ENCODE measurements around the gene CIDEA. TPM values are rescaled to one million over a fixed set of nuclear protein-coding genes. Genes with fewer than 3 reads are reported as not detected.

Gene CIDEA
- total and polyA plus RNA-seq, 11 donors, result 0.35 to 17.1 (median 1.5) TPM; not detected in 3

DNA sequence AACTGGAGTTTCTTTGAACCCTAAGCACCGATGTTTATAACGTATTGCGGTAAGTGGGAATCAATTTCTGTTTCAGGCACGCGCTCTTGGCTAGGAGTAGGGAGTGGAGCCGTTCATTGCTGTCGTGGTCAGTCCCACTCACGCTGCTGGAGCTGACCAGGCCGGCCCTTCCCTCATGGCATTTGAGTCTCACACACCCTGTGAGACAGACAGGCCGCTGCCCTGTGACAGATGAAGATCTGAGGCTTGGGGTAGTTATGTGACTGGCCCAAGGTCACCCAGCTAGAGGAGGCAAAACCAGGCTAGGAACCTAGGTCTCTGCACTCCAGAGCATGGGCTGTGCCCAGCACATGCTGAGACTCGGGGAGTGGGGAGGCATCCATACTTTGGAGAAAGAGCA lies 2.9 kb upstream of the CIDEA start:
- peaks cover 0 to 32% (median 11%) of the 10 kb centered on the region in 12 donors for H3K4me1 ChIP-seq
- peaks cover 0 to 49% (median 21%) of the 10 kb centered on the region in 9 donors for H3K27me3 ChIP-seq
- H3K27ac ChIP-seq, result no peak overlapping the region
- no peak for ATAC-seq
- no peak overlapping the region for H3K4me3 ChIP-seq
- no peak for TF ChIP-seq POLR2A (IDR thresholded peaks at IDR 0.05)
- TF ChIP-seq, protein P1, sequence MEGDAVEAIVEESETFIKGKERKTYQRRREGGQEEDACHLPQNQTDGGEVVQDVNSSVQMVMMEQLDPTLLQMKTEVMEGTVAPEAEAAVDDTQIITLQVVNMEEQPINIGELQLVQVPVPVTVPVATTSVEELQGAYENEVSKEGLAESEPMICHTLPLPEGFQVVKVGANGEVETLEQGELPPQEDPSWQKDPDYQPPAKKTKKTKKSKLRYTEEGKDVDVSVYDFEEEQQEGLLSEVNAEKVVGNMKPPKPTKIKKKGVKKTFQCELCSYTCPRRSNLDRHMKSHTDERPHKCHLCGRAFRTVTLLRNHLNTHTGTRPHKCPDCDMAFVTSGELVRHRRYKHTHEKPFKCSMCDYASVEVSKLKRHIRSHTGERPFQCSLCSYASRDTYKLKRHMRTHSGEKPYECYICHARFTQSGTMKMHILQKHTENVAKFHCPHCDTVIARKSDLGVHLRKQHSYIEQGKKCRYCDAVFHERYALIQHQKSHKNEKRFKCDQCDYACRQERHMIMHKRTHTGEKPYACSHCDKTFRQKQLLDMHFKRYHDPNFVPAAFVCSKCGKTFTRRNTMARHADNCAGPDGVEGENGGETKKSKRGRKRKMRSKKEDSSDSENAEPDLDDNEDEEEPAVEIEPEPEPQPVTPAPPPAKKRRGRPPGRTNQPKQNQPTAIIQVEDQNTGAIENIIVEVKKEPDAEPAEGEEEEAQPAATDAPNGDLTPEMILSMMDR (IDR thresholded peaks at IDR 0.05), result no peak
- DNase-seq, result no peak
- WGBS, 4 donors, result 86 to 92% (median 90%) methylated on average over 11 of the region's 11 CpGs
- no peaks in the 10 kb centered on the region for H3K36me3 ChIP-seq
- no peaks in the 10 kb centered on the region for H3K9me3 ChIP-seq
- intact Hi-C loops (cut with DNase I), result no loop called here

DNA sequence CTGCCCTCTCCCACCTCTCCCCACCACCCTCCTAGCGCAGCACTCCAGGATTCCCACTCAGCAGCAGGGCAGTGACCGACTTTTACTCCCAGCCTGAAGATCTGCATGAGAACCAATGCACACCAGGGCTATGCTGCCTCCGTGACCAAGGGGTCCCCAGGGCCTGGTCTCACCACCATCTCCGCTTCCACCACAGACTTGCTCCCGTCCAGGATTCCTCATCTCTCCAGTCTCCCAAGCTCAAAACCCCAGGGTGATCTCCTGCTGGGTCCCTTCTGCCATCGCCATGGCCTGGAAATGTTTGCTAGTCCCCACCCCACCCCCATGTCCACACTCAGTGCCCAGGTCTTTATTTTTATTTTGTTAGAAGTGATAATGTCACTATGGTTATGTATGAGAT lies 2.1 kb upstream of the CIDEA start:
- ATAC-seq, result peak in 2 of 4 donors; percentile 23 to 40
- Histone ChIP-seq H3K36me3 (no peaks in the 10 kb centered on the region), H3K27ac (no peak overlapping the region), H3K4me3 (no peak overlapping the region), H3K9me3 (no peaks in the 10 kb centered on the region), H3K27me3 (peaks cover 0 to 42% (median 16%) of the 10 kb centered on the region in 9 donors), H3K4me1 (peaks cover 0 to 35% (median 11%) of the 10 kb centered on the region in 12 donors)
- TF ChIP-seq, protein P1 (IDR thresholded peaks at IDR 0.05), result no peak
- no peak for TF ChIP-seq POLR2A (IDR thresholded peaks at IDR 0.05)
- no peak for DNase-seq
- intact Hi-C loops (cut with DNase I), result no loop called here
- 79 to 85% (median 82%) methylated on average over 6 of the region's 6 CpGs for WGBS, 4 donors

DNA sequence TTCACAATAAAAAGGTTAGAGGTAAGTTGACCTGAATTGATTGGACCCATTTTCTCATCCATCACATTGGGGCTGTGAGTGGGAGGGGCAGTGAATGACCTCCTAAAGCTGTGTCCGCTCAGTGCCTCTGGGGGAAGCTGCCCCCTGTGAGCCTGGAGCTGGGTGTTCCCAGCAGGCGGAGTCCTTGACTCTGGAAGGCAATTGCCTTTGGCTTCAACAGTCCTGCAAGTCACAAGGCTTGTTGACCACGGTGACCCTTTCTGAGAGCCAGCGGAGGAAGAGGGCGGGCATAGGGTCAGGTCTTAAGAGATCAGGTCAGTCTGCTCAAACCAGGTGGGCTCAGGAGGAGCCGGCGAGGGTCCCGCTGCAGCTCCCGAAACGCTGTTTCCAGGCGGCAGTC lies 1.1 kb upstream of the CIDEA start:
- WGBS, 4 donors, result 51 to 60% (median 54%) methylated on average over 10 to 11 of the region's 11 CpGs
- no peak for TF ChIP-seq POLR2A (IDR thresholded peaks at IDR 0.05)

GRCh38 chr18:12253663-12254135 lies 462 bp upstream of the CIDEA start:
- 1 to 10% (median 2%) methylated on average over 10 to 20 of the region's 20 CpGs for WGBS, 4 donors
- peaks cover 0 to 37% (median 11%) of the 10 kb centered on the region in 12 donors for H3K4me1 ChIP-seq
- DNase-seq, result peak in 3 of 5 donors; percentile 54 to 68 (median 66)
- peaks cover 0 to 32% (median 15%) of the 10 kb centered on the region in 9 donors for H3K27me3 ChIP-seq
- H3K4me3 ChIP-seq, result peak overlapping the region in 11 of 12 donors; percentile 7 to 50 (median 42)
- H3K9me3 ChIP-seq, result no peaks in the 10 kb centered on the region
- no peak for TF ChIP-seq POLR2A (IDR thresholded peaks at IDR 0.05)
- TF ChIP-seq, protein P1 (IDR thresholded peaks at IDR 0.05), result no peak
- ATAC-seq, result peak; percentile 48 to 72 (median 70)
- intact Hi-C loops (cut with DNase I), result no loop called here
- H3K27ac ChIP-seq, result peak overlapping the region in 1 of 12 donors; percentile 24
- H3K36me3 ChIP-seq, result no peaks in the 10 kb centered on the region

More for the DNA sequence above, 1.1 kb upstream of the CIDEA start:
- DNase-seq (no peak), ATAC-seq (peak; percentile 11 to 72 (median 35))
- H3K4me3 ChIP-seq, result no peak overlapping the region
- H3K9me3 ChIP-seq, result no peaks in the 10 kb centered on the region
- H3K27ac ChIP-seq, result peak overlapping the region in 1 of 12 donors; percentile 24
- H3K27me3 ChIP-seq, result peaks cover 0 to 32% (median 15%) of the 10 kb centered on the region in 9 donors
- H3K36me3 ChIP-seq, result no peaks in the 10 kb centered on the region
- intact Hi-C loops (cut with DNase I), result no loop called here
- peaks cover 0 to 37% (median 11%) of the 10 kb centered on the region in 12 donors for H3K4me1 ChIP-seq

All from heart left ventricle (tissue), 16 donors.